Embryonic facial prominence (tissue), 1 donor: ENCODE results near the gene PLEKHA7.
"Not testable (repeated sequence)": the region's sequence is repeated elsewhere in the genome, so short reads cannot be mapped to it uniquely, and the experiment has no call there.

ENCODE experiments used
- DNase-seq: peaks from one replicate; pipeline ENCODE4 v3.0.0-alpha.2; 2016; ENCODE audit errors: extremely low spot score

Gene PLEKHA7

GRCh38 chr11:17014321-17014832, at the start of gene PLEKHA7:
PLEKHA7 (minus strand) TSS chr11:17014414; CDS start chr11:17014401, 13 bp downstream.
- DNase-seq, result no peak

- DNase-seq, result no peak
Measured at GRCh38 chr11:17063171-17064002, 49.2 kb upstream of the PLEKHA7 start.

GRCh38 chr11:17051146-17051545, 36.9 kb upstream of the PLEKHA7 start:
- DNase-seq, result not testable (repeated sequence)

- not testable (repeated sequence) for DNase-seq
Measured at GRCh38 chr11:17048491-17048890, 34.3 kb upstream of the PLEKHA7 start.

- DNase-seq, result no peak
Measured at GRCh38 chr11:17046690-17047089, 32.5 kb upstream of the PLEKHA7 start.

- DNase-seq, result no peak
Measured at GRCh38 chr11:17036666-17037658, 22.7 kb upstream of the PLEKHA7 start.

GRCh38 chr11:17034027-17034426, 19.8 kb upstream of the PLEKHA7 start:
- DNase-seq, result not testable (repeated sequence)

- DNase-seq, result no peak
Measured at GRCh38 chr11:17026487-17027082, 12.4 kb upstream of the PLEKHA7 start.

GRCh38 chr11:17024924-17025323, 10.7 kb upstream of the PLEKHA7 start:
- no peak for DNase-seq

- no peak for DNase-seq
Measured at GRCh38 chr11:17021511-17021910, 7.3 kb upstream of the PLEKHA7 start.

GRCh38 chr11:17020831-17021230, 6.6 kb upstream of the PLEKHA7 start:
- no peak for DNase-seq

GRCh38 chr11:17019232-17019631, 5.0 kb upstream of the PLEKHA7 start:
- DNase-seq, result no peak

GRCh38 chr11:17015627-17016126, 1.5 kb upstream of the PLEKHA7 start:
- DNase-seq, result no peak

- DNase-seq, result no peak
Measured at GRCh38 chr11:17014833-17015626, 816 bp upstream of the PLEKHA7 start.

GRCh38 chr11:17013548-17014320, 480 bp downstream of the PLEKHA7 start:
- DNase-seq, result no peak

GRCh38 chr11:17012712-17013547, 1.3 kb downstream of the PLEKHA7 start:
- DNase-seq, result no peak

- no peak for DNase-seq
Measured at GRCh38 chr11:17012179-17012578, 2.0 kb downstream of the PLEKHA7 start.

- DNase-seq, result no peak
Measured at GRCh38 chr11:17010851-17011420, 3.3 kb downstream of the PLEKHA7 start.

- no peak for DNase-seq
Measured at GRCh38 chr11:17008099-17008498, 6.1 kb downstream of the PLEKHA7 start.
